ENCODE data around the gene CD151. TPM values are rescaled to one million over a fixed set of nuclear protein-coding genes. Genes with fewer than 3 reads are reported as not detected.
A peak's percentile ranks its signal among the peaks of the same experiment; 100 is the strongest.

CD151 gene
- polyA plus RNA-seq, 1 of the 3 experiments (the other 2 are of a cell fraction), result 922 TPM

DNA sequence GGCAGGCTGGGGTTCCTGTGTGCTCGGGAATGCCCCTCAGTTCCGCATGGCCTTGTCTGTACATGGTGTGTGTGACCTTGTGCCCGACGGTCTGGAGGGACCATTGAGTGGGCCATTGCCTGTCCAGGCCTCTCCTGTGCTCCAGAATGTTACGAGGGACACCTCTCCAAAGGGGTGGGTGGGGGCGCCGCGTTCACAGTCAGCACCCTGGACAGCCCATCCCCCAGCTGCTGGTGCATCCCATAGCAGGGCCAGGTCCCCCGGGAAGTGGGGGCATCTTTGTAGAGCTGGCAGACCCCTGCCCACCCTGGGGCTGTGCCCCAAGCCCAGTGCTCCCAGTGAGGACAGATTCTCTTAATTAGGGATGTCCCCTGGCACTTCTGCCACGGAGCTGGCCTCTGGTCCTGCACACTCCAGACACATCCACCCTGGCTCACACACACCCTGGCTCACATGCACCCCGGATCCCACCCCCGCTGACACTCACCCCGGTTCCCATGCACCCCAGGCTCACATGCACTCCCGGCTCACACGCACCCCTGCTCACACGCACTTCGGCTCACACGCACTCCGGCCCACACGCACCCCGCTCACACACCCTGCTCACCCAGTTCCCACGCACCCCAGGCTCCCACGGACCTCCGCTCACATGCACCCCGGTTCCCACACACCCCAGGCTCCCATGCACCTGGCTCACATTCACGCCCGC lies 25.5 kb downstream of the CD151 start:
- ChIA-PET POLR2A (interaction anchor here (1.2 to 2.5 kb wide), 3 partner anchors 36 to 196 kb away, joined by 3 to 8 read pairs (median 5); partner anchors contain the start of gene PNPLA2), CTCF (interaction anchor here (0.7 to 3.5 kb wide), 4 partner anchors 10 to 67 kb away, joined by 3 to 24 read pairs (median 3); no protein-coding TSS in a partner anchor)
- Histone ChIP-seq H3K36me3 (replicated peaks in 1 of 2; ENCODE audit: control insufficient read depth in 1 of 2, insufficient read depth in 2 of 2, low read length in 1 of 2) (peaks cover 0 to 3% of the 10 kb centered on the region in 2 experiments), H3K9me2 (no peaks in the 10 kb centered on the region), H3K79me2 (ENCODE audit: insufficient read depth) (peaks cover 10% of the 10 kb centered on the region; the same call in 1 of the 2 replicates), H3K9ac (no peak overlapping the region), H3K9me3 (no peaks in the 10 kb centered on the region), H3K4me2 (no peak overlapping the region), H3F3A (replicated peaks; ENCODE audit: insufficient read depth) (no peaks in the 10 kb centered on the region), H3K4me3 (ENCODE audit: low read depth in 2 of 2, low read length in 1 of 2) (0 out of 4 replicates have a peak overlapping the region, but pooled peaks of 1 of the 2 experiments have one; percentile 49), H4K20me1 (ENCODE audit: insufficient read depth) (peaks cover 68% of the 10 kb centered on the region), H2AFZ (ENCODE audit: low read depth) (no peak overlapping the region), H3K27me3 (ENCODE audit: insufficient read depth) (no peaks in the 10 kb centered on the region), H3K4me1 (ENCODE audit: control insufficient read depth in 1 of 2, insufficient read depth in 2 of 2, low read depth in 1 of 2, low read length in 1 of 2) (peaks cover 10 to 81% of the 10 kb centered on the region in 2 experiments; a peak in 2 of 4 replicates), H3K27ac (ENCODE audit: low read depth in 2 of 2, low read length in 1 of 2) (no peak overlapping the region; a peak in 1 of 4 replicates)
- 90% methylated on average over 20 of the region's 27 CpGs for WGBS (ENCODE audit: low lambda C conversion rate)
- no peak for DNase-seq
- TF ChIP-seq ELF1 (IDR thresholded peaks at IDR 0.05), result no peak
- TF ChIP-seq, protein P1, sequence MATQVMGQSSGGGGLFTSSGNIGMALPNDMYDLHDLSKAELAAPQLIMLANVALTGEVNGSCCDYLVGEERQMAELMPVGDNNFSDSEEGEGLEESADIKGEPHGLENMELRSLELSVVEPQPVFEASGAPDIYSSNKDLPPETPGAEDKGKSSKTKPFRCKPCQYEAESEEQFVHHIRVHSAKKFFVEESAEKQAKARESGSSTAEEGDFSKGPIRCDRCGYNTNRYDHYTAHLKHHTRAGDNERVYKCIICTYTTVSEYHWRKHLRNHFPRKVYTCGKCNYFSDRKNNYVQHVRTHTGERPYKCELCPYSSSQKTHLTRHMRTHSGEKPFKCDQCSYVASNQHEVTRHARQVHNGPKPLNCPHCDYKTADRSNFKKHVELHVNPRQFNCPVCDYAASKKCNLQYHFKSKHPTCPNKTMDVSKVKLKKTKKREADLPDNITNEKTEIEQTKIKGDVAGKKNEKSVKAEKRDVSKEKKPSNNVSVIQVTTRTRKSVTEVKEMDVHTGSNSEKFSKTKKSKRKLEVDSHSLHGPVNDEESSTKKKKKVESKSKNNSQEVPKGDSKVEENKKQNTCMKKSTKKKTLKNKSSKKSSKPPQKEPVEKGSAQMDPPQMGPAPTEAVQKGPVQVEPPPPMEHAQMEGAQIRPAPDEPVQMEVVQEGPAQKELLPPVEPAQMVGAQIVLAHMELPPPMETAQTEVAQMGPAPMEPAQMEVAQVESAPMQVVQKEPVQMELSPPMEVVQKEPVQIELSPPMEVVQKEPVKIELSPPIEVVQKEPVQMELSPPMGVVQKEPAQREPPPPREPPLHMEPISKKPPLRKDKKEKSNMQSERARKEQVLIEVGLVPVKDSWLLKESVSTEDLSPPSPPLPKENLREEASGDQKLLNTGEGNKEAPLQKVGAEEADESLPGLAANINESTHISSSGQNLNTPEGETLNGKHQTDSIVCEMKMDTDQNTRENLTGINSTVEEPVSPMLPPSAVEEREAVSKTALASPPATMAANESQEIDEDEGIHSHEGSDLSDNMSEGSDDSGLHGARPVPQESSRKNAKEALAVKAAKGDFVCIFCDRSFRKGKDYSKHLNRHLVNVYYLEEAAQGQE (IDR thresholded peaks at IDR 0.05; ENCODE audit: low read depth, low read length), result peak; percentile 58; the same call in 1 of the 2 replicates

DNA sequence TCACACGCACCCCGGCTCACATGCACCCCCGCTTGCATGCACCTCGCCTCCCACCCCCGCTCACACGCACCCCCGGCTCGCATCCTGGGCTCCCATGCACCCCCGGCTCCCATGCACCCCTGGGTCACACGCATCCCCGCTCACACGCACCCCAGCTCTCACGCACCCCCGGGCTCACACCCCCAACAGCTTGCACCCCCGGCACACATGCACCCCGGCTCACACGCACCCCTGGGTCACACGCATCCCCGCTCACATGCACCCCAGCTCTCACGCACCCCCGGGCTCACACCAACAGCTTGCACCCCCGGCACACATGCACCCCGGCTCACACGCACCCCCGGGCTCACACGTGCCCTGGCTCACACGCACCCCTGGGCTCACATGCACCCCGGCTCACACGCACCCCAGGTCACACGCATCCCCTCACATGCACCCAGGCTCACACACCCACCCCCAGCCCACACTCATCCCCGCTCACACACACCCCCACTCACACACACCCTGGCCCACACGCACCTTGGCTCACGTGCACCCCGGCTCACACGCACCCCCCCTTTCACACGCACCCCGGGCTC lies 26.1 kb downstream of the CD151 start:
- Histone ChIP-seq H3K9ac (no peak overlapping the region), H3K27ac (ENCODE audit: low read depth in 2 of 2, low read length in 1 of 2) (no peak overlapping the region; a peak in 1 of 4 replicates), H3K4me2 (0 out of 2 replicates have a peak overlapping the region, but pooled peaks have one; percentile 11), H3K9me3 (no peaks in the 10 kb centered on the region), H3K36me3 (replicated peaks in 1 of 2; ENCODE audit: control insufficient read depth in 1 of 2, insufficient read depth in 2 of 2, low read length in 1 of 2) (peaks cover 0 to 4% of the 10 kb centered on the region in 2 experiments), H3F3A (replicated peaks; ENCODE audit: insufficient read depth) (no peaks in the 10 kb centered on the region), H3K4me3 (ENCODE audit: low read depth in 2 of 2, low read length in 1 of 2) (peak overlapping the region in 1 of 2 experiments; percentile 49; a peak in 2 of 4 replicates), H3K9me2 (no peaks in the 10 kb centered on the region), H3K79me2 (ENCODE audit: insufficient read depth) (peaks cover 10% of the 10 kb centered on the region; the same call in 1 of the 2 replicates), H4K20me1 (ENCODE audit: insufficient read depth) (peaks cover 61% of the 10 kb centered on the region), H3K27me3 (ENCODE audit: insufficient read depth) (no peaks in the 10 kb centered on the region), H3K4me1 (ENCODE audit: control insufficient read depth in 1 of 2, insufficient read depth in 2 of 2, low read depth in 1 of 2, low read length in 1 of 2) (peaks cover 10 to 83% of the 10 kb centered on the region in 2 experiments; a peak in 2 of 4 replicates), H2AFZ (ENCODE audit: low read depth) (no peak overlapping the region)
- DNase-seq, result no peak
- CTCF ChIA-PET, result interaction anchor here (0.7 to 4.0 kb wide), 9 partner anchors 11 to 192 kb away, joined by 3 to 24 read pairs (median 3); no protein-coding TSS in a partner anchor
- 77% methylated on average over 35 of the region's 37 CpGs for WGBS (ENCODE audit: low lambda C conversion rate)
- POLR2A ChIA-PET, result interaction anchor here (0.6 to 2.5 kb wide), 8 partner anchors 11 to 195 kb away, joined by 3 to 8 read pairs (median 4); partner anchors contain the start of genes PNPLA2 and RPLP2
- TF ChIP-seq, protein P2, sequence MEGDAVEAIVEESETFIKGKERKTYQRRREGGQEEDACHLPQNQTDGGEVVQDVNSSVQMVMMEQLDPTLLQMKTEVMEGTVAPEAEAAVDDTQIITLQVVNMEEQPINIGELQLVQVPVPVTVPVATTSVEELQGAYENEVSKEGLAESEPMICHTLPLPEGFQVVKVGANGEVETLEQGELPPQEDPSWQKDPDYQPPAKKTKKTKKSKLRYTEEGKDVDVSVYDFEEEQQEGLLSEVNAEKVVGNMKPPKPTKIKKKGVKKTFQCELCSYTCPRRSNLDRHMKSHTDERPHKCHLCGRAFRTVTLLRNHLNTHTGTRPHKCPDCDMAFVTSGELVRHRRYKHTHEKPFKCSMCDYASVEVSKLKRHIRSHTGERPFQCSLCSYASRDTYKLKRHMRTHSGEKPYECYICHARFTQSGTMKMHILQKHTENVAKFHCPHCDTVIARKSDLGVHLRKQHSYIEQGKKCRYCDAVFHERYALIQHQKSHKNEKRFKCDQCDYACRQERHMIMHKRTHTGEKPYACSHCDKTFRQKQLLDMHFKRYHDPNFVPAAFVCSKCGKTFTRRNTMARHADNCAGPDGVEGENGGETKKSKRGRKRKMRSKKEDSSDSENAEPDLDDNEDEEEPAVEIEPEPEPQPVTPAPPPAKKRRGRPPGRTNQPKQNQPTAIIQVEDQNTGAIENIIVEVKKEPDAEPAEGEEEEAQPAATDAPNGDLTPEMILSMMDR (IDR thresholded peaks at IDR 0.05), result no peak
- no peak for TF ChIP-seq TAF1 (IDR thresholded peaks at IDR 0.05; ENCODE audit: borderline replicate concordance, low read depth, low read length)
- no peak for TF ChIP-seq POLR2AphosphoS5 (IDR thresholded peaks at IDR 0.05; ENCODE audit: low read depth, low read length)
- no peak for TF ChIP-seq RCOR1 (IDR thresholded peaks at IDR 0.05; ENCODE audit: low read length)
- no peak for TF ChIP-seq EP300 (IDR thresholded peaks at IDR 0.05; ENCODE audit: borderline replicate concordance in 1 of 2, low read depth in 1 of 2, low read length in 1 of 2)
- TF ChIP-seq CHD2 (IDR thresholded peaks at IDR 0.05; ENCODE audit: low read length, partially characterized antibody), result no peak
- no peak for TF ChIP-seq MEF2A (IDR thresholded peaks at IDR 0.05; ENCODE audit: borderline replicate concordance, low read depth)
- no peak for TF ChIP-seq TCF12 (IDR thresholded peaks at IDR 0.05)
- TF ChIP-seq FOSL2 (IDR thresholded peaks at IDR 0.05; ENCODE audit: borderline replicate concordance, low read depth), result no peak
- no peak for TF ChIP-seq GATA2 (CRISPR knock-in tag; IDR thresholded peaks at IDR 0.05)
- TF ChIP-seq TEAD4 (IDR thresholded peaks at IDR 0.05; ENCODE audit: borderline replicate concordance, insufficient read depth), result no peak
- TF ChIP-seq, protein P3, sequence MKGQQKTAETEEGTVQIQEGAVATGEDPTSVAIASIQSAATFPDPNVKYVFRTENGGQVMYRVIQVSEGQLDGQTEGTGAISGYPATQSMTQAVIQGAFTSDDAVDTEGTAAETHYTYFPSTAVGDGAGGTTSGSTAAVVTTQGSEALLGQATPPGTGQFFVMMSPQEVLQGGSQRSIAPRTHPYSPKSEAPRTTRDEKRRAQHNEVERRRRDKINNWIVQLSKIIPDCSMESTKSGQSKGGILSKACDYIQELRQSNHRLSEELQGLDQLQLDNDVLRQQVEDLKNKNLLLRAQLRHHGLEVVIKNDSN (IDR thresholded peaks at IDR 0.05; ENCODE audit: borderline replicate concordance, low read depth), result no peak
- no peak for TF ChIP-seq SIN3A (IDR thresholded peaks at IDR 0.05; ENCODE audit: borderline replicate concordance, low read depth, low read length)
- no peak for TF ChIP-seq RXRA (IDR thresholded peaks at IDR 0.05; ENCODE audit: borderline replicate concordance, low read depth)

Data from SK-N-SH (cell line).